WTC11 (cell line): ENCODE measurements around the gene PDE4A. TPM values are rescaled to one million over a fixed set of nuclear protein-coding genes. Genes with fewer than 3 reads are reported as not detected.
"Not testable (repeated sequence)": the region's sequence is repeated elsewhere in the genome, so short reads cannot be mapped to it uniquely, and the experiment has no call there.

Experiments
- ATAC-seq: fragments of 200-7000 bp; cut with Tn5 transposase; 2 replicates; pipeline ENCODE4 v1.10.0; 2021; ENCODE audit warnings: mild to moderate bottlenecking, moderate library complexity
- CTCF ChIA-PET: fragments of 300-600 bp; sonication (Branson Sonifier 250); formaldehyde crosslinking; loops from one replicate; lab custom pipeline; 2021; ENCODE audit warnings: antibody characterized with exemption; lab: Charles Lee
- POLR2A ChIA-PET: fragments of 350-600 bp; sonication (Branson Sonifier 250); formaldehyde crosslinking; loops from one replicate; lab custom pipeline; 2021; ENCODE audit warnings: antibody characterized with exemption; lab: Charles Lee
- DNase-seq: peaks from one replicate; pipeline ENCODE4 v3.0.0; 2021; ENCODE audit warnings: low spot score
- H3K27ac Mint-ChIP-seq: 2 replicates; pipeline ENCODE4 v1.8.0; 2021; ENCODE audit warnings: mixed read lengths
- H3K27me3 Mint-ChIP-seq: 2 replicates; pipeline ENCODE4 v1.8.0; 2021; ENCODE audit warnings: low read depth, mild to moderate bottlenecking, moderate library complexity, mixed read lengths
- H3K36me3 Mint-ChIP-seq: 2 replicates; pipeline ENCODE4 v1.8.0; 2021; ENCODE audit warnings: mixed read lengths
- H3K4me1 Mint-ChIP-seq: 2 replicates; pipeline ENCODE4 v1.8.0; 2022; ENCODE audit warnings: mixed read lengths
- H3K4me3 Mint-ChIP-seq: 2 replicates; pipeline ENCODE4 v1.8.0; 2021; ENCODE audit warnings: mild to moderate bottlenecking, moderate library complexity, mixed read lengths
- H3K9me3 Mint-ChIP-seq: 2 replicates; pipeline ENCODE4 v1.8.0; 2021; ENCODE audit warnings: mixed read lengths
- CDX4 ChIP-seq: fragments of 250-450 bp; sonication (Bioruptor Pico); IDR thresholded peaks from 2 replicates; pipeline ENCODE4 v1.9.0; 2021; ENCODE audit warnings: moderate library complexity, mild to moderate bottlenecking, inconsistent platforms, borderline replicate concordance
- CREB1 ChIP-seq: sonication (generic); formaldehyde crosslinking; IDR thresholded peaks from 2 replicates; pipeline ENCODE4 v1.8.0; 2023; ENCODE audit warnings: mild to moderate bottlenecking, missing genetic modification reagents
- CTCF ChIP-seq: fragments of 200-600 bp; IDR thresholded peaks from 2 replicates; pipeline ENCODE4 v1.8.0; 2022; ENCODE audit warnings: antibody characterized with exemption
- E2F5 ChIP-seq: sonication (generic); formaldehyde crosslinking; IDR thresholded peaks from 2 replicates; pipeline ENCODE4 v1.8.1; 2022; ENCODE audit warnings: mild to moderate bottlenecking, moderate library complexity, missing genetic modification reagents
- ETV6 ChIP-seq: sonication (generic); formaldehyde crosslinking; IDR thresholded peaks from 2 replicates; pipeline ENCODE4 v1.8.1; 2022; ENCODE audit warnings: mild to moderate bottlenecking, missing genetic modification reagents
- FOXP4 ChIP-seq: sonication (generic); formaldehyde crosslinking; IDR thresholded peaks from 2 replicates; pipeline ENCODE4 v1.8.0; 2022; ENCODE audit warnings: mild to moderate bottlenecking, missing genetic modification reagents
- GABPB1 ChIP-seq: sonication (generic); formaldehyde crosslinking; IDR thresholded peaks from 2 replicates; pipeline ENCODE4 v1.8.1; 2023; ENCODE audit warnings: mild to moderate bottlenecking, missing genetic modification reagents
- GTF2I ChIP-seq: fragments of 250-450 bp; sonication (Bioruptor Pico); conservative IDR thresholded peaks from 2 replicates; pipeline ENCODE4 v1.4.0; 2021; ENCODE audit warnings: mild to moderate bottlenecking
- KAT7 ChIP-seq: sonication (generic); formaldehyde crosslinking; IDR thresholded peaks from 2 replicates; pipeline ENCODE4 v1.8.1; 2023; ENCODE audit warnings: missing genetic modification reagents, mild to moderate bottlenecking, borderline replicate concordance
- MYBL2 ChIP-seq: sonication (generic); formaldehyde crosslinking; IDR thresholded peaks from 2 replicates; pipeline ENCODE4 v1.8.1; 2023; ENCODE audit warnings: mild to moderate bottlenecking, moderate library complexity, missing genetic modification reagents
- NR2C2 ChIP-seq: sonication (generic); formaldehyde crosslinking; IDR thresholded peaks from 2 replicates; pipeline ENCODE4 v1.8.0; 2022; ENCODE audit warnings: mild to moderate bottlenecking, missing genetic modification reagents
- RORB ChIP-seq: fragments of 250-450 bp; sonication (Bioruptor Pico); IDR thresholded peaks from 2 replicates; pipeline ENCODE4 v1.9.0; 2021; ENCODE audit warnings: mild to moderate bottlenecking
- TEAD1 ChIP-seq: sonication (generic); formaldehyde crosslinking; IDR thresholded peaks from 2 replicates; pipeline ENCODE4 v1.8.0; 2022; ENCODE audit warnings: mild to moderate bottlenecking, missing genetic modification reagents
- USF1 ChIP-seq: sonication (generic); formaldehyde crosslinking; IDR thresholded peaks from 2 replicates; pipeline ENCODE4 v1.8.0; 2022; ENCODE audit warnings: mild to moderate bottlenecking, missing genetic modification reagents
- ZBTB43 ChIP-seq: sonication (generic); formaldehyde crosslinking; IDR thresholded peaks from 2 replicates; pipeline ENCODE4 v1.8.1; 2023; ENCODE audit warnings: mild to moderate bottlenecking, missing genetic modification reagents
- ZNF121 ChIP-seq: sonication (generic); formaldehyde crosslinking; IDR thresholded peaks from 2 replicates; pipeline ENCODE4 v1.8.0; 2023; ENCODE audit warnings: missing genetic modification reagents
- ZNF281 ChIP-seq: sonication (generic); formaldehyde crosslinking; IDR thresholded peaks from 2 replicates; pipeline ENCODE4 v1.8.0; 2023; ENCODE audit warnings: mild to moderate bottlenecking, missing genetic modification reagents
- ZNF317 ChIP-seq: sonication (generic); formaldehyde crosslinking; IDR thresholded peaks from 2 replicates; pipeline ENCODE4 v1.8.1; 2023; ENCODE audit warnings: low read depth, mild to moderate bottlenecking, moderate library complexity, missing genetic modification reagents, borderline replicate concordance
- ZNF416 ChIP-seq: fragments of 250-450 bp; sonication (Bioruptor Pico); IDR thresholded peaks from 2 replicates; pipeline ENCODE4 v1.9.0; 2021; ENCODE audit warnings: mild to moderate bottlenecking, inconsistent platforms
- ZNF423 ChIP-seq: fragments of 250-450 bp; sonication (Bioruptor Pico); IDR thresholded peaks from 2 replicates; pipeline ENCODE4 v2.1.2; 2022; ENCODE audit warnings: mild to moderate bottlenecking, moderate library complexity
- total RNA-seq: library from RNA; stranded (reverse); gene quantifications from 3 replicates; pipeline ENCODE4 v1.2.3, GENCODE V29; 2021

Gene PDE4A
- total RNA-seq, 1 experiment from 2014 or later = 5.9 TPM

GRCh38 chr19:10395917-10396316 lies 24.4 kb upstream of the PDE4A start:
- ATAC-seq (no peak), DNase-seq (no peak)

GRCh38 chr19:10398819-10399218 lies 21.5 kb upstream of the PDE4A start:
- DNase-seq (no peak), ATAC-seq (no peak)
- POLR2A ChIA-PET = no interaction called here
- Mint-ChIP-seq H3K9me3 (no peaks in the 10 kb centered on the region), H3K4me1 (peaks cover 15% of the 10 kb centered on the region), H3K27ac (no peak overlapping the region), H3K27me3 (no peaks in the 10 kb centered on the region; the same call in 1 of the 2 replicates), H3K36me3 (peaks cover 20% of the 10 kb centered on the region), H3K4me3 (no peak overlapping the region)
- CTCF ChIA-PET = interaction anchor here (0.6 to 2.9 kb wide), 6 partner anchors 8 to 140 kb away, joined by 3 to 23 read pairs (median 8); partner anchors contain the start of gene ICAM1
- TF ChIP-seq KAT7 (CRISPR knock-in tag) (no peak), CTCF (no peak), FOXP4 (CRISPR knock-in tag) (no peak), ZNF121 (CRISPR knock-in tag) (no peak), ZNF423 (no peak), CDX4 (CRISPR knock-in tag) (no peak), ZNF281 (CRISPR knock-in tag) (no peak), USF1 (CRISPR knock-in tag) (no peak), ZBTB43 (CRISPR knock-in tag) (no peak), ZNF416 (CRISPR knock-in tag) (no peak), CREB1 (no peak), E2F5 (CRISPR knock-in tag) (no peak), TEAD1 (CRISPR knock-in tag) (no peak), ETV6 (CRISPR knock-in tag) (no peak), ZNF317 (no peak), RORB (no peak), GABPB1 (CRISPR knock-in tag) (no peak), GTF2I (CRISPR knock-in tag) (no peak), MYBL2 (CRISPR knock-in tag) (no peak)

More at GRCh38 chr19:10395917-10396316, 24.4 kb upstream of the PDE4A start:
- H3K4me1 Mint-ChIP-seq = no peaks in the 10 kb centered on the region
- H3K27me3 Mint-ChIP-seq = no peaks in the 10 kb centered on the region
- ChIA-PET CTCF (interaction anchor here (0.9 to 1.9 kb wide), 2 partner anchors 89 to 137 kb away, joined by 3 to 5 read pairs; no protein-coding TSS in a partner anchor), POLR2A (no interaction called here)
- no peak overlapping the region for H3K4me3 Mint-ChIP-seq
- no peak for TF ChIP-seq NR2C2 (CRISPR knock-in tag)
- no peaks in the 10 kb centered on the region for H3K9me3 Mint-ChIP-seq
- no peak overlapping the region for H3K27ac Mint-ChIP-seq
- peaks cover 36% of the 10 kb centered on the region for H3K36me3 Mint-ChIP-seq

- peaks cover 20% of the 10 kb centered on the region for H3K36me3 Mint-ChIP-seq
- not testable (repeated sequence) for H3K27me3 Mint-ChIP-seq, H3K27ac Mint-ChIP-seq, DNase-seq, ATAC-seq, H3K4me3 Mint-ChIP-seq, H3K9me3 Mint-ChIP-seq
- H3K4me1 Mint-ChIP-seq = peaks cover 15% of the 10 kb centered on the region
- CTCF ChIA-PET = interaction anchor here (0.6 to 2.9 kb wide), 6 partner anchors 9 to 140 kb away, joined by 3 to 23 read pairs (median 8); partner anchors contain the start of gene ICAM1
- POLR2A ChIA-PET = interaction anchor here (0.6 kb wide), 1 partner anchor 104 kb away, joined by 4 read pairs; the partner anchor contains the start of gene KEAP1
These were observed 21.0 kb upstream of the PDE4A start for GRCh38 chr19:10399340-10399739.
